Measurements from ENCODE around the gene SLC31A2.

Gene SLC31A2

DNA sequence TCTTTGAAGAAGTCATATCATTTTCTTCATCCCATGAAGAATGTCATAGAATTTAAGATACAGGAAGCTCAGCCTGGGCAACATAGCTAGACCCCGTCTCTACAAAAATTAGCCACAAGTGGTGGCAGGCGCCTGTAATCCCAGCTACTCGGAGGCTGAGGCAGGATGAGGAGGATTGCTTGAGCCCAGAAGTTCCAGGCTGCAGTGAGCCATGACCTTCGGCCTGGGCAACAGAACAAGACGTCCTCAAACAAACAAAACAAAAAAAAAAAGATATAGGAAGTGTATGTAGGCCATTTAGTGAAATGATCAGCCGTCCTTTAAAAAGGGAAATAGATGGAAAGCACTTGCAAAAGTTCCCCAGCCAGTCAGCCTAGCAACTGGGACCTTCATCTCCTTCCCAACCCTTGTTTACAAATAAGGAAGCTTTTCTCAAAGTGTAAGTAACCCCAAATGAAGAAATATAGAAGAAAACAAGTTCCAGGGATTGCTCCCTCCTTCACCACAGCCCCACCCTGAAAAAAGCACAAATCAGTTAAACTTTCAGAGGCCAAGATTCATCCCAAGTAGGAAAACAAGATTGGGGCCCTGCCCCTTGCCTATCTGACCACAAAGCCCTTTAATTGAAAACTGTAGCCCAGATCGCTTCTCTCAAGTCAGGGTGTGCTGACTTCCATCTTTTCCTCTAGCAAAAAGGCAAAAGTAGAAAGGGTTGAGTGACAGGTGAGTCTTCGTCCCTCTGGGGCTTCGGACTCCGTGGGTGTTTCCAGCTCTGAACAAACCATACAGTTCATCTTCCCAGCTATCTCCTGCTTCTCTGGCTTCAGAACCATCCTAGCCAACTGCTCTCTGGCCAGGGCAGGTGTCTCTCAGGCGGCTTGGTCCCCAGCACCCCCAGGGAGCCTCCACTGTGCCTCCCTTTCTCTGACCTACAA, 1.2 kb downstream of the SLC31A2 start:
- no peak for DNase-seq (ENCODE audit: low read depth)

DNA sequence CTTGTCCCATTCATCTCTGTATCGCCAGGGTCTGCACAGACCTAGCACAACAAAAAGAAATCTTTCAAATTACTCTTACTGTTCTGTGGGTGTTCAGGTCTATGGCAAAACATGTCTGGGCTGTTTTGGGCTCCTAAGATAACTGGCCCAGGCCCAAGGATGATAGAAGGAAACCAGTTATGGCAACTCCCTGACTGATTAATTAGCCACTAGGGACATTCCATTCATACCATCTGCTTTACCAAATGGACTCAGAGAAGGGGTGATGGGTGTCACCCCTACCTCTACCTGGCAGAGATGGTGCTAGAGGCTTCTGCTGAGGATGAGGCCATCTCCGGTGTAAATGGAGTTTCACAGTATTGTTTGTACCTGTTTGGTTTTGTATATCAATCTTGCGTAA, 1.9 kb downstream of the SLC31A2 start:
- no peak for DNase-seq (ENCODE audit: low read depth)

DNA sequence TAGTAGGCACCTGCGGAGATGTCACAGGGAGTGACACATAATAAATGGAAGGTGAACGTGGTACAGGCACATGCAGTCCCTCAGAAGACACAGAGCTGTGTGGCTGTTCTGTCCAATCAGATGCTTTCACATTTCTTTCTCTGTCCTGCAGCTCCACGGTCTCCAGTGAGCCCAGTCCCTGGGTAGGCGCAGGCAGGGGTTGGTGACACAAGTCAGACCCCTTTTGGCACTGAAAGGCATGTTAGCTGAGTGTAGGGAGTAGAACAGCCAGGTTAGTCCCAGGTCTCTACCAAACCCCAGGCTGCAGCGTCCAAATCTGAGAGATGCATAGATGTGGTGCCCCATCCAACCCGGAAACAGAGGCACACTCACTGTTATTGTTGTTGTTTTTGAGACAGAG, 2.8 kb downstream of the SLC31A2 start:
- no peak for DNase-seq (ENCODE audit: low read depth)

DNA sequence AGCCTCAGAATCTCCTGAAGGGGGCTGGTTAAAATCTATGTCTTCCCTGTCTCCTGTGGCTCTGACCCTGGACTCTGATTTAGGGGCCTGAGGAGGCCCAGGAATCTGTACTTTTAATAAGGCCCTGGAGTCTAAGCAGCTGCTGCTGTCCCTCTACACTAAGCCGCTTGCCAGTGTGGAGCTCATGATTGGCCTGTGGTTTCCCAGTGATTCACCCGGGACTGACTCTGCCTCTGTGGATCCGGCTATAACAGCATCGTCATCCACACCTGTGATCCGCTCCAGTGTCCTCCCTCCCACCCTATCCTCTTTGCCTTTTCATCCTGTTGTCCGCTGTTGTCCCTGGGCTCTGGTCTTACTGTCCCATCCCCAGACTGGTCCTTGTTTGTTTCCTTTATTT, 3.7 kb downstream of the SLC31A2 start:
- no peak for DNase-seq (ENCODE audit: low read depth)

DNA sequence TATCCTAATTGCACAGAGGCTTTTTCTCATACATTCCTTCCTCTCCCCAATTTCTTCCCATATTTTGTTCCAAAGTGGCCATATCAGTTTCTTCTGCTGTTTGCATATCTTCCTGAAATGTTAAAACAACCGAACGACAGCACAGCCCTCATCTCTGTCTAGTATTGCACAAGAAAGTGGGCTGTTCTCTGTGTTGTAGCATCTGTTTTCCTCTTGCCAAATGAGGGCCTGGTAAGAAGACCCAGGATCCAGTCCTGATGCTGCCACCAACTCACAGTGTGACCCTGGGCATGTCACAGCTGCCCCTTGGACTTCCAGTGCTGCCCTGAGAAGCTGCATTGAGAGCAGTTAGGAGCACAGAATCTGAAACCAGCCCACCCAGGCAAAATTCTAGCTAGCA, 4.1 kb downstream of the SLC31A2 start:
- DNase-seq (ENCODE audit: low read depth), result no peak

DNA sequence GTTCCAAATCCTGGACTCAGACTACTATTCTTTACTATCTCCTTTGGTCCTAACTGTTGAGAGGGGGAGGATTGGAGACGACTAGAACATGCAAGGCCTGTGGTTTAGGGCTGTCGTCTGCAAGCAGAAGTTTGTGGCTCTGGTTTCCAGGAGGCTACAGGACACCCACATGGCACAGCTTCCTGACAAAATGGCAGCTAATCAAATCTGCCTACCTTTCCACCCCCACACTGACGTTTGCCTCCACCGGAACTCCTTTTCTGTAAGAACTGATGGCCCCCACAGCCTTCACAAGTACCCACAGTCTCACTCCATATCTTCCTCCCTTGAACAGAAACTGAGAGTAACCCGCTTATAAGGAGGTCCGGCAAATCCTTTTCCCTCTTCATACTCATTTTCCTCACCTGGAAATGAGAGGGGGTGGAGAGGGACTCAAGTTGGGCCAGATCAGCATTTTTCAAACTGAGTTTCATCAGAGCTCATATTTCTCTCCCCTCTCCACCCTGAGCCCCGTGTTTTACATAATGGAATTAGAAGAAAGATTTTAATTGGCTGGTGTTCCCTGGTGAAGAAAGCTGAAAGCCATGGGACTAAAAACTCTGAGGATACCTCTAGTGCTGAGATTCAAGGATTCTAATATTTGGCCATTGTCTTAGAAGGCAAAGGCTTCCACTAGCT, 5.2 kb downstream of the SLC31A2 start:
- DNase-seq (ENCODE audit: low read depth), result no peak

DNA sequence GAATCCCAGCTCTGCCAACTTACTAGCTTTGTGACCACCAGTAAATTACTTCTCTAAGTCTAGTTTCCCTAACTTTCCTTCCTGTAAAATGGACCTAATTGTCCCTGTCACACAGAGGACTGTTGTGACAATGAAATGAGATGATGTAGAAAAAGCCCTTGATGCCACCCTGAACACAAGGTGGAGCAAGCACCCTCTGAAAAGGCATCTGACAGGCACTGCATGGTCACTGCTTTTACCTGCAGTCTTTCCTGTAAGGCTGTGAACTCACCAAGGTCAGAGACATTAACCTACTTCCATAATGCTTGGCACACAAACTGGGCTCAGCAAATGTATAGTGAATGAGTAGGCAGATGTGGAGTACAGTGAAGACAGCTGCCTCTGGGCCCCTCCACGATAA, 6.1 kb downstream of the SLC31A2 start:
- DNase-seq (ENCODE audit: low read depth), result no peak

DNA sequence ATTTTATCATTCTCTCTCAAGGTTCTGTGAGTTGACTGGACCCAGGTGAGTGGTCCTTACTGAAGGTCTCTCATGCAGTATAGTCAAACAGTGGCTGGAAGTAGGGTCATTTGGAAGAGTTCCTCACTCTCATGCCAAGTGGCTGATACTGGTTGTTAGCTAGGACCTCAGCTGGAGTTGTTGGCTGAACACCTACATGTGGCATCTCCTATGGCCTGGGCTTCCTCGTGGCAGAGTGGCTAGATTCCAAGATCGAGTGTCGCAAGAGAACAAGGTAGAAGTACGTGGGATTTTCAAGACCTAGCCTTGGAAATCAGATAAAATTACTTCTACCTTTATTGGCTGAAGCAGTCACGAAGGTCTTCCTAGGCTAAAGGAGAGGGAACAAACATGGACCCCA, 7.6 kb downstream of the SLC31A2 start:
- no peak for DNase-seq (ENCODE audit: low read depth)

DNA sequence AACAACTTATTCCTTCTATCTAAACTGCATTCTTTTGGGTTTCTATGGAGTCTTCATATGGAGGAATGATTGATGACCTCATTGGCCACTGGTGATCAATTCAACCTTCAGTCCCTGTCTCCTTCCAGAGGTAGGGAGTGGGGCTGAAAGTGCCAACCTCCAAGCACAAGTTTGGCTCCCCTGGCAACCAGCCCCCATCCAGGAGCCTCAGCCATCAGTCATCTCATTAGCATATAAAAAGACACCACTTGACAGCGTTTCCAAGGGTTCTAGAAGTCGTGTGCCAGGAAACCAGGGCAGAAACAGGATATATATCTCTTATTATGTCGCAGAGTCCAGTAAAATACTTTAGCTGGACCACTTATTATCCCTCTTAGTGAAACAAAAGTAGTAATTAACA, 9.8 kb downstream of the SLC31A2 start:
- no peak for DNase-seq (ENCODE audit: low read depth)

DNA sequence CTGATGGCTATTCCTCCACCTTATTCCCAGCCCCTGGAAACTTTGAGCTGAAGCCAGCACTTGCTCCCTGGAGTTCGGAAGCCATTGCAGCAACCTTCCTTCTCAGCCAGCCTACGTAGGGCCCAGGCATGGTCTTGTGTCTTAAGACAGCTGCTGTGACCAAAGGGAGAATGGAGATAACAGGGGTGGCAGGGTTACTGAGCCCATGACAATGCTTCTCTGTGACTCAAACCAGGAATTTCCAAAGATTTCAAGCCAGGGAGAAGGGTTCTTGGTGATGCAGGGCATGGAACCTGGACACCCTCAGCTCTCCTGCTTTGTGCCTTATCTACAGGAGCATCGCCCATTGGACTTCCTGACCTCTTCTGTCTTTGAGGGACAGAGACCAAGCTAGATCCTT, 12.2 kb downstream of the SLC31A2 start:
- no peak for DNase-seq (ENCODE audit: low read depth)

DNA sequence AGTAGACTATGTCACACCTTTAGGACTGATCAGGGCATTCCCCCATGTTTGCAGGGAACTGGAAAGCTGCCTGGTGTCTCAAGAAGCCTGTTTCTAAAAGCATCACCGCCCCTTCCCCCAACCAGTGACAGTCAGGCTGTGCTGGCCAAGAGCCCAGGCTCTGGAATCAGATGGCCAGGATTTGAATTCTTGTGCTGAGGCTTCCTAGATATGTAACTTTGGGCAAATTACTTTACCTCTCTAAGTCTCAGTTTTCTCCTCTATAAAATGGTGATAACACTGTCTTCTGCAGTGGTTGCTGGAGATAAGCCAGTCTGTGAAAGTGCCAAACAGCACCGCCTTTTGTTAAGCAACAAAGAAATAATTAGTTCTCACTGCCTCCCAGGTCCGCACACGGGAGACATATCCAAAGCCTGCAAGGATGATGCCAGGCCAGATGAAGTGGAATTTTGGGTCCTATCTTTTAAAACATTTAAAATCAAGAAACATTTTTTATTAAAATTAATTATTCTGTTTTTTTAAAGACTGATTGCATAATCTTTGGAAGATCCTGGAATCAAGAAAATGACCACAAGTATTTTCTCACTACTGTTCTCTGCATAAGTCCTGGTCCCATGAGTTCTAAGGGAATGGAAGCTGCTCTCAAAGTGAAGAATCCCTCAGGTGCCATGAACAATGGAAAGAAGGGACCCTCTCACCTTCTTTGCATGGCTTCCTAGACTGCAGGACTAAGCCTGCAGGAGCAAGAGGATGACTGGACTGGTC, 13.9 kb downstream of the SLC31A2 start:
- DNase-seq (ENCODE audit: low read depth), result no peak

DNA sequence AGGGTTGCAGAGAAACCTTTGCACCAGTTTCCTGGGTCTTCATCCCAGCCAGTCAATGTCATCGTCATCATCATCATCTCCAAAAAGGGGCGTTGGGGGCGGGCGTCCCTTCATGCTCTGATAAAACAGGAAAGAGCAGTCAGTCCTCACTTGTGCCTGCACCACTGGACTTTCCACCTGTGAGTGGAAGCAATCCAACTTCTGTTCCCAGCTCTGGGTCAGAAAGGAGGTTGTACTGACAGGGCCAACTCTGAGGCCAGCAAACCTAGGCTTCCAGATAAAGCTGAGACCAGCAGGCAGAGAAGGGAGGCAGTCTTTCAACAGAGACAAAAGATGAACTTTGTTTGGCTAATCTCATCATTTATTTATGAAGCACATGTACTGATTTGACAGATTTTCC, 15.2 kb downstream of the SLC31A2 start:
- DNase-seq (ENCODE audit: low read depth), result no peak

DNA sequence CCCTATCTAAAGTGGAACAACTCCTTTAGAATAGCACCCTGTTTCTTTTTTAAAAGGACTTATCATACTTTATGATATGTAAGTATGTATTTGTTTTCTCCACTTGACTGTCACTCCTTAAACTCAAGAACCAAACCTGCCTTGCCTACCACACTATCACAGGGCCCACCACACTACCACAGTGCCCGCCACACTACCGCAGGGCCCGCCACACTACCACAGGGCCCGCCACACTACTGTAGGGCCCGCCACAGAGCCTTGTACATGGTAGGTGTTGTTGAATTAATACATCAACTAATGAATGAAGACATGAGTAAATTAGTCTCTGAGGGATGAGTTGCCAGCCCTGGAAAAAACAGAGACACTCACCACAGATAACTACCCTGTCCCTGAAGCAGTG, 18.0 kb downstream of the SLC31A2 start:
- DNase-seq (ENCODE audit: low read depth), result no peak

DNA sequence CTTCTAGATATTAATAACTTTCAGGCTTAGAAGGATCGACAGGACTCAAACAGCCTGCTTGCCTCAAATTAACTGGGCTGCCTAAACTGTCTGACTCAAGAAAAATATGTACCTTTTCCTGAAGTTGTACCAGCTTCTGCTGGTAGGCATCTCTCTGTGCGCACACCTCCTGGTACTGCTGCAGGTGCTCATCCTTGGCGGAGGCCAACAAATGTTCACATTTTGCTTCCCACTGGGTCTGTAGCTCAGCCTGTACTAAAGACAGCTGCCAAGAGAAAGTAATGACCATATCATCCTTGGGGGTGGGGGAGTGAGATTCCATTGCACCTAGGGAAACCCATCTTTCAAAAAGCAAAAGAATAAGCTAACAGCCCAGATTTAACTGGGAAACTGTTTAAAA, 22.5 kb downstream of the SLC31A2 start:
- no peak for DNase-seq (ENCODE audit: low read depth)

DNA sequence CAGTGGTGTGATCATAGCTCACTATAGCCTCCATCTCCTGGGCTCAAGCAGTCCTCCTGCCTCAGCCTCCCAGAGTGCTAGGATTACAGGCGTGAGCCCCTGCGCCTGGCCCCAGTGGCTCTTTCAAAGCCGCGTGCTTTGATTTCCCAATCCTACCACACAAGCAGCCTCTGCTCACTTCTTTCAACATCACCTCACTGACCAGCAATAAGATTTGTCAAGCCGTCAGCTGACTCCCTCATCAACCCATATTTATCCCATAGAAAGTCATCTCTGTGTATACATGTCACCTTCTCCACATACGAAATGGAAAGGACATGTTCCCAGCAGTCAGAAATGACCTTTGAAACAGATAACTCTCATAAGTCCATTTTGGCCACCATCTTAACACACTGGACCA, 26.0 kb downstream of the SLC31A2 start:
- no peak for DNase-seq (ENCODE audit: low read depth)

DNA sequence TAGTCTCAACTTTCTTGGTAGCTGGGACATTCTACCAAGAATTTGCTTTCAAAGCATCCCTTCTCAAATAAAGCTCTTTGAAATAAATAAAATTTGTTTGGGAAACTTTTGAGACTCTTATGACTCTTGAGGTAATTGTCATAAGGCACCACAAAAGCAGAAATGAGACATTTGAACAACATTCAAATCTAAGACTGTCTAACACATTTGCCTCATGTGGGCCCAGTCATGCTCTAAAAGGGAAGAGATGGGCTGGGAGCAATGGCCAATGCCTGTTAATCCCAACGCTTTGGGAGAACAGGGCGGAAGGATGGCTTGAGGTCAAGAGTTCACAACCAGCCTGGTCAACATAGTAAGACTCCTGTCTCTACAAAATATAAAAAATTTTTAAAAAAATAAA, 26.4 kb downstream of the SLC31A2 start:
- no peak for DNase-seq (ENCODE audit: low read depth)

DNA sequence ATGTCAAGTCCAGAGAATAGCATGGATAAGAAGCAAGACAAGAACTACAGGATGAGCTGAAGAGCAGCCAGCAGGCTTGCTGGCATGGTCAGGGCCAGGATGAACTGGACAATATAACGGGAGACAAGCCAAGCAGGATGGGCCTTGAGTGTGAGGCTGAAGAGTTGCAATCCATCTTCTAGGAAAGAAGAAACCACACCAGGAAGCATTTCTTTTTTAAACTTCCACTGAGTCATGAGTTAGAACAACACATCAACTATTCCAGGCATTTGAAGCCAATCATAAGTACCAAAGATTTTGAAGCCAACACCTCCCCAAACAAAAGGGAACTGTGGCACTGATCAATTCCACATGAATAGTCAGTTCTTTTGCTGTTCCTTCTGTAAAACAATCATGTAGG, 27.3 kb downstream of the SLC31A2 start:
- no peak for DNase-seq (ENCODE audit: low read depth)

DNA sequence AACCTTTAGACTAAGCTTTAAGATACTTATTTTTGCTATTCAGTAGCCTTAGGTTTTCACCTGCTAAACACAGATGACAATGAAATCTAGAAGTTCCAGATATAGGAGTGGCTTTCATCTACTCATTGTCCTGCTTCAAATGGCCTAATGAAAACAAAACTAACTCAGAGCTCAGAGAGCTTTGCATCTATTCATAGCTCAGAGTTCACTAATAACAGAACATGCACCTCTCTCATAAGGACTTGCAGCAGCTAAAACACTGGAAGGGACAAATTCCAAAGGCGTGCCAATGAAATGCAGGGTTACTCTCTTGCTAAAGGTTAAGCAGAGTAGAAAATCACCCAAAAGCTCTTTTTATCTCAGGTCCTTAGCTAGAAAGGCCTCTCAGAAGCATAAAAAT, 29.0 kb downstream of the SLC31A2 start:
- DNase-seq (ENCODE audit: low read depth), result no peak

DNA sequence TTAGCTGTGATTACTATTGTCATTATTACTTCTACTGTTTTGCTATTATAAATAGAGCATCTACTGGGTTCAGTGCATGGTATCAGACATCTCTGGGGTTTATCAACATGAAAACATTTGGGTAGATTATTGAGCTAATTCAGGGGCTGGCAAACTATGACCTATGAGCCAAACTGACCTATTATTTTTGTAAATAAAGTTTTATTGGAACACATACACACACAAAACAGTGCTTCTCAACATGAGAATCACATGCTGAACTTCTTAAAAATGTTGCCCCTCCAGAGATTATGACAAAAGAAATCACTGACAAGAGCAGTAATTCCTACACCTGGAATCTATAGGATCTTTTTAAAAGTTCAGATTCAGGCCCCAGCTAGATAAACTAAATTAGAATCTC, 30.4 kb downstream of the SLC31A2 start:
- DNase-seq (ENCODE audit: low read depth), result no peak

DNA sequence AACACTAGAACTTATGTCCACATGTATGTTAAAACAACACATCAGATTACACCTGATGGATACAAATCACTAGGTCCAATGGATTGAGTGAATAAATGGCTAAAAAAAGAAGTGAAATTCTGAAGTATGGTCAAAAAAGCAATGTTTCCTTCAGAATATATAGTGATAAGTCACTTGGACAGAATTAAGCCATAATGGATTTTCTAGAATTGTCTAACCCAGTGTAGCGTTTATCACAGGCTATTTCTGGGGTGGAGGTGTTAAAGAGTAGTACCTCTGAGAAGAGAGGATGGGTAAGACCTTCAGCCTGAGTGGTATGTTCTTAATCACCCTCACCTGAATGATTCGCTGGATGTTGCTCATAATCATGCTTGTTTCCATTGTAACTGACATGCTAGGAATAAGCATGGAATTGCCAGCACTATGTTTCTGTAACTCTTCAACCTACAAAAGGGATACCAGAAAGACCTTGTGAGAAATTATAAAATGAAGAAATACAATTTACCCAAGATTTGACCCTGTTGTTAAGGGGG, 33.2 kb downstream of the SLC31A2 start:
- DNase-seq (ENCODE audit: low read depth), result no peak

DNA sequence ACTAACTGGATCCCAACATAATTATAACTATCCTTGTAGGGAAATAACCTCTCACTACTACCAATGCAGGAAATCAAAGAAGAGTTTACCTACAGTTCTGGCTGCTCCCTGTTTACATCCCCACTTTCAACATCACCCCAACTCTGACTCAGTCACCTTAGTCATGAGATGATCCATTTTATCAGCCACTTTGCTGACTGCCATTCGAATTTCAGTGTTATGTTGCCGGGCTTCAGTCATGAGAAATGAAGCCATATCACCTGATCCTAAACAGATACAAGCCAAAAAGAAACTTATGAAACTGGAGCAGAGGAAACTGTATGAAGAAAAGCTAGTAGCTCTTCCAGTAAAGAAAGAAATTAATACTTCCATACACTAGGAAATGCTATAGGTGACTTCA, 33.7 kb downstream of the SLC31A2 start:
- no peak for DNase-seq (ENCODE audit: low read depth)

DNA sequence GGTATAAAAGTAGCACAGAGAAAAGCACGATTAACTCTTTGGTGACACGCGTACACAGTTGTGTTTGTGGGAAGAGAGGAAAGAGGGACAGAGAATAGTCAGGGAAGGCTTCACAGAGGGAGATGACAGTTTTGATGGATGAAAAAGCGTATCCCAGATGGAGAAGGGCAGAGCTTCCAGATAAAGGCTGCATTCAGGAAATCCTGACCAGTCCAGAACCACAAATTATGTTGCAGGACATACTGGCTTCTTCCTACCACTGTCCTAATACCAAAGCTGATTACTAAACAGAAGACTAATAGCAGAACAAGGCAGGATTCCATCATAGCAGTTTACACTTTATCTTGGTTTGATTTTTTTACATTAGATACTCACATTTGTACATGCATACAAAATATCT, 34.5 kb downstream of the SLC31A2 start:
- DNase-seq (ENCODE audit: low read depth), result no peak

Data from stimulated activated CD8-positive, alpha-beta memory T cell treated with anti-CD3 and anti-CD28 coated beads, Interleukin-4, amount 100 ng/mL, for 24 hours (primary cell).